ENCODE measurements around the gene ADAMTSL4.

- no peak for TF ChIP-seq EZH2 (IDR thresholded peaks at IDR 0.05; ENCODE audit: low read depth, low read length, severe bottlenecking)
- no peak for TF ChIP-seq POLR2A (IDR thresholded peaks at IDR 0.05; ENCODE audit: control extremely low read depth in 1 of 2, low read depth in 2 of 2, low read length in 2 of 2)
- TF ChIP-seq YY1 (IDR thresholded peaks at IDR 0.05; ENCODE audit: low read depth, low read length), result no peak
- TF ChIP-seq CBX8 (IDR thresholded peaks at IDR 0.05; ENCODE audit: borderline replicate concordance, low read depth, low read length), result no peak
- TF ChIP-seq CTCF (IDR thresholded peaks at IDR 0.05; ENCODE audit: control extremely low read depth in 1 of 3, insufficient read depth in 1 of 3, low read depth in 1 of 3, low read length in 3 of 3), result no peak
- TF ChIP-seq SP1 (IDR thresholded peaks at IDR 0.05; ENCODE audit: low read depth, low read length), result no peak
- no peak for TF ChIP-seq USF2 (IDR thresholded peaks at IDR 0.05; ENCODE audit: low read length)
- no peak for TF ChIP-seq GABPA (IDR thresholded peaks at IDR 0.05; ENCODE audit: borderline replicate concordance, insufficient read depth, low read length)
These were observed 4.9 kb downstream of the ADAMTSL4 start for GRCh38 chr1:150554086-150554452.
